Measurements from ENCODE around the gene ZBTB5. TPM values are rescaled to one million over a fixed set of nuclear protein-coding genes. Genes with fewer than 3 reads are reported as not detected.

Gene ZBTB5
- total RNA-seq, 4 donors from 2014 or later: 15.0 to 23.3 (median 20.5) TPM

- peaks cover 23 to 34% (median 26%) of the 10 kb centered on the region in 3 donors for H3K4me1 ChIP-seq
- intact Hi-C loops (cut with DNase I): no loop called here
- 94% methylated on average over 5 of the region's 11 CpGs; no CpG with 5 or more reads in 1 of the 2 donors for WGBS, 2 donors
- H3K36me3 ChIP-seq: peaks cover 8 to 54% (median 18%) of the 10 kb centered on the region in 3 donors
- no peak overlapping the region for H3K4me3 ChIP-seq
- H3K27me3 ChIP-seq: no peaks in the 10 kb centered on the region
- no peak for TF ChIP-seq CTCF (IDR thresholded peaks at IDR 0.05)
- DNase-seq: no peak
- no peaks in the 10 kb centered on the region for H3K9me3 ChIP-seq
- peak overlapping the region in 1 of 4 donors; percentile 17 for H3K27ac ChIP-seq
These were observed 39.9 kb downstream of the ZBTB5 start for GRCh38 chr9:37425298-37425752.

- no CpG with 5 or more reads among the region's 18 CpGs for WGBS, 2 donors
- TF ChIP-seq CTCF (IDR thresholded peaks at IDR 0.05): no peak
- Histone ChIP-seq H3K4me3 (peak overlapping the region in 1 of 4 donors; percentile 88), H3K9me3 (no peaks in the 10 kb centered on the region), H3K36me3 (peaks cover 8 to 50% (median 13%) of the 10 kb centered on the region in 3 donors), H3K27me3 (no peaks in the 10 kb centered on the region), H3K27ac (peak overlapping the region in 2 of 4 donors; percentile 17 to 36), H3K4me1 (peaks cover 23 to 34% (median 26%) of the 10 kb centered on the region in 3 donors)
- intact Hi-C loops (cut with DNase I): no loop called here
- no peak for DNase-seq
These were observed 40.5 kb downstream of the ZBTB5 start for GRCh38 chr9:37424686-37425297.

- Histone ChIP-seq H3K4me1 (peaks cover 23 to 34% (median 26%) of the 10 kb centered on the region in 3 donors), H3K4me3 (peak overlapping the region in 3 of 4 donors; percentile 60 to 88 (median 72)), H3K27me3 (no peaks in the 10 kb centered on the region), H3K36me3 (peaks cover 8 to 44% (median 12%) of the 10 kb centered on the region in 3 donors), H3K9me3 (no peaks in the 10 kb centered on the region), H3K27ac (no peak overlapping the region)
- 53 to 66% methylated on average over 2 to 3 of the region's 8 CpGs for WGBS, 2 donors
- no peak for DNase-seq
- no peak for TF ChIP-seq CTCF (IDR thresholded peaks at IDR 0.05)
- TF ChIP-seq POLR2A (IDR thresholded peaks at IDR 0.05): no peak
- intact Hi-C loops (cut with DNase I): no loop called here
These were observed 41.0 kb downstream of the ZBTB5 start for GRCh38 chr9:37424204-37424685.

GRCh38 chr9:37423508-37423907 is 41.7 kb downstream of the ZBTB5 start:
- WGBS, 2 donors: 36 to 42% methylated on average over 2 of the region's 2 CpGs
- Histone ChIP-seq H3K27ac (peak overlapping the region in 3 of 4 donors; percentile 86 to 88 (median 88)), H3K4me3 (peak overlapping the region; percentile 57 to 88 (median 66)), H3K27me3 (no peaks in the 10 kb centered on the region), H3K36me3 (peaks cover 6 to 37% (median 12%) of the 10 kb centered on the region in 3 donors), H3K9me3 (no peaks in the 10 kb centered on the region), H3K4me1 (peaks cover 23 to 39% (median 26%) of the 10 kb centered on the region in 3 donors)
- intact Hi-C loops (cut with DNase I): no loop called here
- DNase-seq: no peak
- TF ChIP-seq POLR2A (IDR thresholded peaks at IDR 0.05) (no peak), CTCF (IDR thresholded peaks at IDR 0.05) (no peak)

- TF ChIP-seq POLR2A (IDR thresholded peaks at IDR 0.05): peak in 2 of 4 donors; percentile 58 to 79
- TF ChIP-seq CTCF (IDR thresholded peaks at IDR 0.05): peak in 1 of 6 experiments; percentile 1
- 0 to 6% methylated on average over 7 of the region's 56 CpGs for WGBS, 2 donors
- no peaks in the 10 kb centered on the region for H3K27me3 ChIP-seq
- peak within 1 kb of the TSS; percentile 86 to 90 (median 88) for H3K27ac ChIP-seq
- peaks cover 0 to 27% (median 12%) of the 10 kb centered on the region in 3 donors for H3K36me3 ChIP-seq
- H3K9me3 ChIP-seq: no peaks in the 10 kb centered on the region
- peaks cover 23 to 48% (median 26%) of the 10 kb centered on the region in 3 donors for H3K4me1 ChIP-seq
- intact Hi-C loops (cut with DNase I): no loop called here
- peak within 1 kb of the TSS; percentile 57 to 88 (median 66) for H3K4me3 ChIP-seq
- DNase-seq: peak; percentile 38
These were observed 42.8 kb downstream of the ZBTB5 start, which contains the start of gene GRHPR for GRCh38 chr9:37422289-37423104. GRHPR (plus strand) TSS chr9:37422696; CDS start chr9:37422751, 55 bp downstream.
